ENCODE data around the gene ANKRD44.

The ANKRD44 gene

GRCh38 chr2:196971574-196972279, 338.9 kb downstream of the ANKRD44 start:
- no peak for DNase-seq

- DNase-seq: no peak
Observed at GRCh38 chr2:196970099-196970498, 340.5 kb downstream of the ANKRD44 start.

GRCh38 chr2:196968516-196968915, 342.1 kb downstream of the ANKRD44 start:
- DNase-seq: no peak

- DNase-seq: no peak
Observed at GRCh38 chr2:196967775-196968174, 342.8 kb downstream of the ANKRD44 start.

GRCh38 chr2:196967116-196967515, 343.5 kb downstream of the ANKRD44 start:
- no peak for DNase-seq

GRCh38 chr2:196966061-196966460, 344.5 kb downstream of the ANKRD44 start:
- no peak for DNase-seq

- no peak for DNase-seq
Observed at GRCh38 chr2:196965651-196966050, 344.9 kb downstream of the ANKRD44 start.

- DNase-seq: no peak
Observed at GRCh38 chr2:196963961-196964360, 346.6 kb downstream of the ANKRD44 start.

GRCh38 chr2:196963043-196963442, 347.5 kb downstream of the ANKRD44 start:
- no peak for DNase-seq

- DNase-seq: no peak
Observed at GRCh38 chr2:196962325-196962724, 348.3 kb downstream of the ANKRD44 start.

GRCh38 chr2:196961889-196962288, 348.7 kb downstream of the ANKRD44 start:
- no peak for DNase-seq

- DNase-seq: no peak
Observed at GRCh38 chr2:196959734-196960338, 350.7 kb downstream of the ANKRD44 start.

- DNase-seq: no peak
Observed at GRCh38 chr2:196959281-196959680, 351.3 kb downstream of the ANKRD44 start.

- DNase-seq: no peak
Observed at GRCh38 chr2:196957881-196958525, 352.6 kb downstream of the ANKRD44 start.

GRCh38 chr2:196957442-196957841, 353.1 kb downstream of the ANKRD44 start:
- DNase-seq: no peak

- DNase-seq: no peak
Observed at GRCh38 chr2:196956069-196956468, 354.5 kb downstream of the ANKRD44 start.

- no peak for DNase-seq
Observed at GRCh38 chr2:196955036-196955435, 355.5 kb downstream of the ANKRD44 start.

- no peak for DNase-seq
Observed at GRCh38 chr2:196954001-196954400, 356.6 kb downstream of the ANKRD44 start.

GRCh38 chr2:196952936-196953335, 357.6 kb downstream of the ANKRD44 start:
- DNase-seq: no peak

- DNase-seq: no peak
Observed at GRCh38 chr2:196951973-196952372, 358.6 kb downstream of the ANKRD44 start.

- DNase-seq: no peak
Observed at GRCh38 chr2:196949116-196949515, 361.5 kb downstream of the ANKRD44 start.

- DNase-seq: no peak
Observed at GRCh38 chr2:196944570-196944969, 366.0 kb downstream of the ANKRD44 start.

- no peak for DNase-seq
Observed at GRCh38 chr2:196941398-196942078, 369.0 kb downstream of the ANKRD44 start.

- DNase-seq: no peak
Observed at GRCh38 chr2:196939371-196939770, 371.2 kb downstream of the ANKRD44 start.
